Hepatocyte (in vitro differentiated cells): ENCODE results near the gene ROR1.

ENCODE experiments used
- EZH2phosphoT487 ChIP-seq: fragments of 200-600 bp; sonication (generic); IDR thresholded peaks from one replicate; pipeline ENCODE4 v1.6.1; 2018; ENCODE audit warnings: antibody characterized with exemption, mild to moderate bottlenecking, low read depth, moderate library complexity; ENCODE audit not compliant: unreplicated experiment, severe bottlenecking
- TF ChIP-seq, protein P1 (sequence below): fragments of 200-600 bp; sonication (generic); IDR thresholded peaks from 2 replicates; pipeline ENCODE4 v1.5.1; 2016; ENCODE audit warnings: antibody characterized with exemption, mild to moderate bottlenecking; ENCODE audit not compliant: poor library complexity

GRCh38 chr1:64137412-64137803, 363.6 kb downstream of the ROR1 start:
- TF ChIP-seq, protein P1, sequence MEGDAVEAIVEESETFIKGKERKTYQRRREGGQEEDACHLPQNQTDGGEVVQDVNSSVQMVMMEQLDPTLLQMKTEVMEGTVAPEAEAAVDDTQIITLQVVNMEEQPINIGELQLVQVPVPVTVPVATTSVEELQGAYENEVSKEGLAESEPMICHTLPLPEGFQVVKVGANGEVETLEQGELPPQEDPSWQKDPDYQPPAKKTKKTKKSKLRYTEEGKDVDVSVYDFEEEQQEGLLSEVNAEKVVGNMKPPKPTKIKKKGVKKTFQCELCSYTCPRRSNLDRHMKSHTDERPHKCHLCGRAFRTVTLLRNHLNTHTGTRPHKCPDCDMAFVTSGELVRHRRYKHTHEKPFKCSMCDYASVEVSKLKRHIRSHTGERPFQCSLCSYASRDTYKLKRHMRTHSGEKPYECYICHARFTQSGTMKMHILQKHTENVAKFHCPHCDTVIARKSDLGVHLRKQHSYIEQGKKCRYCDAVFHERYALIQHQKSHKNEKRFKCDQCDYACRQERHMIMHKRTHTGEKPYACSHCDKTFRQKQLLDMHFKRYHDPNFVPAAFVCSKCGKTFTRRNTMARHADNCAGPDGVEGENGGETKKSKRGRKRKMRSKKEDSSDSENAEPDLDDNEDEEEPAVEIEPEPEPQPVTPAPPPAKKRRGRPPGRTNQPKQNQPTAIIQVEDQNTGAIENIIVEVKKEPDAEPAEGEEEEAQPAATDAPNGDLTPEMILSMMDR, result no peak
- TF ChIP-seq EZH2phosphoT487, result no peak
